ENCODE data around the gene WDR5.

Gene WDR5

GRCh38 chr9:134174526-134175290 is 38.8 kb downstream of the WDR5 start:
- no peak for DNase-seq

DNA sequence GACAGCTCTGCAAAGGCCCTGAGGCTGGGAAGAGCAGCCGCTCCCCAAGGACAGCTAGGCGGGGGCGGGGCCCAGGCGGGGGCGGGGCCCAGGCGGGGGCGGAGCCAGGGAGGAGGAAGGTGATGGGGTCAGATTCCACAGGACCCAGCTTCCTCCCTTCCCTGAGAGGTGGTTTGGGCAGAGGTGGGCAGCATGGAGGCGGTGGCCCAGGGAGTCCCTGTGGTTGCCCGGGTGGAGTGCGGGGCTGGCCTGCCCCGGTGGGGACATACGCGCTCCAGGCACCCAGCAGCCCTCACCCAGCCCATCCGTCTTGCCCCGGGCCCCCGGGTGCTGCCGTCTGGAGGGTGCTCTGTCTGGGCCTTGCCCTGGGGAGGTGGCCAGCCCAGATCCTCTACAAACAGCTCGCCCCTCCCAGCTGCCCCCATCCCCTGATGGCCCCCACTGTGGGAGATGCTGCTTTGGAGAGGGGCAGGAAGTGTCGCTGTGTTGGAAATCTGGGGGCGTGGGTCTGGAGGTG is 39.5 kb downstream of the WDR5 start:
- DNase-seq, result no peak

GRCh38 chr9:134175808-134176598 is 40.1 kb downstream of the WDR5 start:
- DNase-seq, result no peak

GRCh38 chr9:134176599-134176968 is 40.7 kb downstream of the WDR5 start:
- DNase-seq, result no peak

GRCh38 chr9:134177186-134177585 is 41.3 kb downstream of the WDR5 start:
- no peak for DNase-seq

- no peak for DNase-seq
Measured at GRCh38 chr9:134177624-134178393, 41.9 kb downstream of the WDR5 start.

GRCh38 chr9:134178394-134178767 is 42.5 kb downstream of the WDR5 start:
- no peak for DNase-seq

DNA sequence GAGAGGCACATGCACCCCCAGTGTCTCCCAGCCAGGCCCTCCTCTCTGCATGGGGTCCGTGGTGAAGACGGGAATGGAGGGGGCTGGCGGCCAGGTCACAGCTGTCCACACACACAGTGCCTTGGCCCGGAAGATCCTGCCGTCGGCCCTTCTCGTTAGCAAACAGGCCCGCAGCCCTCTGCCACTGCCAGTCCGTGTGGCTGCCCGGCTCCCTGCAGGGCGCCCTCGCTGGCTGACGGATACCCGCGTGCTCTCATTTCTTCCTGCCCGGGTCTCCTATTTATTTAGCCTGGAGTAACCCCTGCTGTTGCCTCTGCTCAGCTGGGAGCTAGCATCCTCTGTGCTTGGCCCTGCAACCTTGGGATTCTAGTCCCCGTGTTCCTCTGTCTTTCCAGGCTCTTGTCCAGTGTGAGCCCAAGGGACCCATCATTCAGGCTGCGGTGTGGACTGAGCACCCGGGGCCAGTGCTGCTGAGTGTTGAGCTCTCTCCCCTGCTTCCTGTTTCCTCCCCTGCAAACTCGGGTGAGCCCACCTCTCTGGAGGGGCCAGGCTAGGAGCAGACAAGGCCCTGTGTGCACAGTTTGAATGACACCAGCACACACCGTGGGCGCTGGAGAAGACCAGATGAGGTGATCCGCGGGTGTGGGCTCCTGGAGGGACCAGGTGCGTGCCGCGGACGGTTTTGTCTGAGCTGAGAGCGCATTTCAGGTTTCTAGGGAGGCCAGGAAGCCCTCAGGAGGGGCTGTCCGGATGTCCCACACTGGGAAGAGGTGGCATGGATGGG is 43.1 kb downstream of the WDR5 start:
- no peak for DNase-seq

- no peak for DNase-seq
Measured at GRCh38 chr9:134179595-134179917, 43.7 kb downstream of the WDR5 start.

- DNase-seq, result no peak
Measured at GRCh38 chr9:134179918-134180785, 44.3 kb downstream of the WDR5 start.

GRCh38 chr9:134180786-134181647 is 45.1 kb downstream of the WDR5 start:
- no peak for DNase-seq

DNA sequence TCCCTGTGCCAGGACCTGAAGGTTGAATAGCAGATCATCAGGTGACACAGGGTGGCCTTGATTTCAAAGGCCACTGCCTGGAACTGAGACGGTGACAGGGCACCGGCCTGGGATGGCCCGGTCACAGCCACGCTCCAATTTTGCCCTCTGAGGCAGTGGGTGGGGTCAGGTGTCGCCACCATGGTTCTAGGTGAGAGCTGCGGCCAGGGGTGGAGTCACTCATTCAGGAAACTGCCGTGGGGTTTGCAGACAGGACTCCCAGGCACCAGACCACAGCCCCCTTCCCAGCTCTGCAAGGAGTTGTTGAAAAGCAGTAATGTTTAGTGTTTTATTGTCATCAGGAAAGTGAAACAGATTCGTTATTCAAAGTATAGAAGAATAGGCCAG is 45.8 kb downstream of the WDR5 start:
- DNase-seq, result peak; percentile 21

DNA sequence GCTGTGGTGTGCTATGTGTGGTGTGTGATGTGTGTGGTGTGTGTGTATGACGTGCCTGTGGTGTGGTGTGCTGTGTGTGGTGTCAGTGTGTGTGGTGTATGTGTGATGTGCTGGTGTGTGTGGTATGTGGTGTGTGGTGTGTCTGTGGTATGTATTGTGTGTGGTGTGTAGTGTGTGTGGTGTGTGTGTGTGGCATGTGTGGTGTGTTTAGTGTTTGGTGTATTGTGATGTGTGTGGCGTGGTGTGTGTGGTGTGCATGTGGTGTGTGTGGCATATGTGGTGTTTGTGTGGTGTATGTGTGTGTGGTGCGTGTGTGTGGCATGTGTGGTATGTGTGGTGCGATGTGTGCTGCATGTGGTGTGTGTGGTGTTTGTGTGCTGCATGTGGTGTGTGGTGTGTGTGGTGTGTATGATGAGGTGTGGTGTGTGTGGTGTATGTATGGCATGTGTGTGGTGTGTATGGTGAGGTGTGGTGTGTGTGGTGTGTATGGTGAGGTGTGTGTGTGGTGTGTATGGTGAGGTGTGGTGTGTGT is 46.7 kb downstream of the WDR5 start:
- peak; percentile 17 for DNase-seq

- peak; percentile 45 for DNase-seq
Measured at GRCh38 chr9:134185536-134186011, 49.7 kb downstream of the WDR5 start.

GRCh38 chr9:134186471-134187109 is 50.7 kb downstream of the WDR5 start:
- no peak for DNase-seq

- no peak for DNase-seq
Measured at GRCh38 chr9:134187110-134187531, 51.2 kb downstream of the WDR5 start.

- no peak for DNase-seq
Measured at GRCh38 chr9:134187891-134188385, 52.1 kb downstream of the WDR5 start.

- no peak for DNase-seq
Measured at GRCh38 chr9:134188386-134189144, 52.7 kb downstream of the WDR5 start.

GRCh38 chr9:134189145-134189469 is 53.2 kb downstream of the WDR5 start:
- no peak for DNase-seq

Data from CD4-positive, alpha-beta T cell treated with Interleukin-10 for 1 hour (primary cell).